Measurements from ENCODE around the gene GPR152. TPM values are rescaled to one million over a fixed set of nuclear protein-coding genes. Genes with fewer than 3 reads are reported as not detected.

The GPR152 gene
- total RNA-seq, 1 experiment from 2014 or later = not detected

GRCh38 chr11:67455054-67455453, 2.5 kb upstream of the GPR152 start, which contains the start of gene CABP4:
CABP4 (plus strand) TSS chr11:67455354; CDS start chr11:67455424, 70 bp downstream.
- ChIA-PET CTCF (no interaction called here), RAD21 (ENCODE audit: low non-redundant PET in 1 of 2, low total read pairs in 2 of 2, uncharacterized antibody in 2 of 2, unreplicated experiment in 2 of 2) (no interaction called here), POLR2A (no interaction called here)
- Histone ChIP-seq H3K4me2 (ENCODE audit: low read length) (no peak within 1 kb of the TSS), H3K79me2 (ENCODE audit: insufficient read depth, low read length) (no peaks in the 10 kb centered on the region), H3K27me3 (ENCODE audit: insufficient read depth, low read length) (no peaks in the 10 kb centered on the region), H3K9me2 (ENCODE audit: insufficient read depth) (no peaks in the 10 kb centered on the region), H3K36me3 (ENCODE audit: control insufficient read depth in 1 of 2, insufficient read depth in 2 of 2, low read length in 2 of 2) (no peaks in the 10 kb centered on the region), H3K9me3 (ENCODE audit: control insufficient read depth in 1 of 2, insufficient read depth in 1 of 2, low read depth in 1 of 2, low read length in 2 of 2) (no peaks in the 10 kb centered on the region), H3K4me3 (replicated peaks in 1 of 2; ENCODE audit: low read depth in 1 of 2, low read length in 2 of 2) (no peak within 1 kb of the TSS), H3K9ac (ENCODE audit: low read length) (no peak within 1 kb of the TSS), H3K4me1 (ENCODE audit: control insufficient read depth in 1 of 2, insufficient read depth in 2 of 2, low read length in 2 of 2) (no peaks in the 10 kb centered on the region), H4K20me1 (ENCODE audit: insufficient read depth) (no peaks in the 10 kb centered on the region), H3K27ac (ENCODE audit: low read depth, low read length) (no peak within 1 kb of the TSS), H2AFZ (ENCODE audit: low read depth, low read length, poor library complexity, severe bottlenecking) (no peak within 1 kb of the TSS)
- TF ChIP-seq CEBPB (IDR thresholded peaks at IDR 0.05; ENCODE audit: low read depth) (no peak), RAD21 (IDR thresholded peaks at IDR 0.05; ENCODE audit: low read depth) (no peak), ZNF274 (IDR thresholded peaks at IDR 0.05; ENCODE audit: low read depth, low read length) (no peak), POLR2A (IDR thresholded peaks at IDR 0.05; ENCODE audit: borderline replicate concordance, extremely low read depth, insufficient read depth, insufficient read length) (no peak), YY1 (IDR thresholded peaks at IDR 0.05; ENCODE audit: extremely low read depth, insufficient replicate concordance, low read depth, low read length) (no peak), TCF7L2 (IDR thresholded peaks at IDR 0.05; ENCODE audit: borderline replicate concordance, extremely low read depth, insufficient read depth, insufficient read length) (no peak), REST (IDR thresholded peaks at IDR 0.05; ENCODE audit: low read depth) (no peak), POLR2AphosphoS5 (IDR thresholded peaks at IDR 0.05; ENCODE audit: low read depth, low read length) (no peak), ZFX (IDR thresholded peaks at IDR 0.05) (no peak), SIN3A (IDR thresholded peaks at IDR 0.05; ENCODE audit: low read depth) (no peak), CBX3 (IDR thresholded peaks at IDR 0.05; ENCODE audit: low read depth) (no peak), ATF3 (IDR thresholded peaks at IDR 0.05) (no peak), MAX (IDR thresholded peaks at IDR 0.05) (no peak), EZH2phosphoT487 (IDR thresholded peaks at IDR 0.05; ENCODE audit: borderline replicate concordance) (no peak), JUND (IDR thresholded peaks at IDR 0.05) (no peak), EGR1 (IDR thresholded peaks at IDR 0.05; ENCODE audit: low read depth) (no peak), ZBTB33 (IDR thresholded peaks at IDR 0.05; ENCODE audit: extremely low read depth, insufficient replicate concordance, low read length) (no peak)
- no TSS peak for BruUV-seq (replicated peaks)
- intact Hi-C loops (cut with micrococcal nuclease) = no loop called here
- no peak for DNase-seq (ENCODE audit: low read depth, low spot score)
- ATAC-seq = no peak

All from HCT116 (cell line).